H1 (cell line): ENCODE data around the gene GRIA4. TPM values are rescaled to one million over a fixed set of nuclear protein-coding genes. Genes with fewer than 3 reads are reported as not detected.

Experiments used
- CTCF ChIA-PET: fragments of 300-600 bp; sonication (Branson Sonifier 250); formaldehyde crosslinking; loops from one replicate; lab custom pipeline; 2021; ENCODE audit not compliant: partially characterized antibody; lab: Charles Lee
- POLR2A ChIA-PET: fragments of 300-600 bp; sonication (Branson Sonifier 250); formaldehyde crosslinking; loops from one replicate; lab custom pipeline; 2021; ENCODE audit warnings: inconsistent platforms; ENCODE audit not compliant: partially characterized antibody; lab: Charles Lee
- DNase-seq, 2 experiments: peaks; one replicate each; pipeline versions ENCODE4 v3.0.0 to v3.0.0-alpha.2; 2010 to 2022; ENCODE audit warnings: low spot score in 2 of 2, low read depth in 1 of 2, mixed read lengths in 1 of 2
- FAIRE-seq: peaks from 2 replicates; lab custom pipeline; 2011; peaks lifted over from hg19 to GRCh38; lab: Jason Lieb, UNC
- H2AFZ ChIP-seq: 2 replicates; pipeline ENCODE4 v1.8.1; 2012; ENCODE audit warnings: low read length, inconsistent platforms
- H2AK5ac ChIP-seq: 2 replicates; pipeline ENCODE4 v1.6.1; 2013; ENCODE audit warnings: low read depth, low read length
- H2BK120ac ChIP-seq: replicated peaks from 2 replicates; pipeline ENCODE3; 2013; ENCODE audit warnings: low read depth, low read length, inconsistent platforms
- H2BK12ac ChIP-seq: 2 replicates; pipeline ENCODE4 v1.6.1; 2013; ENCODE audit warnings: low read depth, low read length
- H2BK15ac ChIP-seq: 2 replicates; pipeline ENCODE4 v1.6.1; 2013; ENCODE audit warnings: low read length
- H2BK20ac ChIP-seq: 2 replicates; pipeline ENCODE4 v1.6.1; 2013; ENCODE audit warnings: low read length
- H2BK5ac ChIP-seq: 2 replicates; pipeline ENCODE4 v1.6.1; 2013; ENCODE audit warnings: low read depth, low read length
- H3K14ac ChIP-seq: 2 replicates; pipeline ENCODE4 v1.6.1; 2013; ENCODE audit warnings: inconsistent platforms; ENCODE audit not compliant: insufficient read length
- H3K18ac ChIP-seq: 2 replicates; pipeline ENCODE4 v1.6.1; 2013; ENCODE audit warnings: low read length; ENCODE audit errors: extremely low read depth
- H3K23ac ChIP-seq: 2 replicates; pipeline ENCODE4 v1.6.1; 2013; ENCODE audit warnings: inconsistent platforms; ENCODE audit not compliant: insufficient read length
- H3K23me2 ChIP-seq: 2 replicates; pipeline ENCODE4 v1.6.1; 2013; ENCODE audit warnings: low read depth, low read length
- H3K27ac ChIP-seq: 2 replicates; pipeline ENCODE4 v1.6.1; 2011; ENCODE audit warnings: low read depth, low read length, inconsistent platforms
- H3K27me3 ChIP-seq, 4 experiments: replicated peaks in 1 of 4; 1 replicate in 1 of 4; 2 replicates in 3 of 4; pipeline versions ENCODE4 v1.6.1 to v1.8.1; 2011 to 2013; ENCODE audit warnings: low read length in 3 of 4, mild to moderate bottlenecking in 3 of 4, inconsistent platforms in 2 of 4, mixed read lengths in 2 of 4, moderate library complexity in 1 of 4; ENCODE audit not compliant: control insufficient read depth in 3 of 4, insufficient read depth in 3 of 4; ENCODE audit errors: extremely low read depth in 1 of 4
- H3K36me3 ChIP-seq, 4 experiments: 2 replicates each; pipeline versions ENCODE4 v1.6.1 to v1.8.1; 2011 to 2013; ENCODE audit warnings: mild to moderate bottlenecking in 4 of 4, low read length in 3 of 4, moderate library complexity in 2 of 4, control low read depth in 1 of 4, inconsistent platforms in 1 of 4; ENCODE audit not compliant: insufficient read depth in 4 of 4, control insufficient read depth in 2 of 4
- H3K4ac ChIP-seq: replicated peaks from 2 replicates; pipeline ENCODE3; 2013; ENCODE audit warnings: low read length, low read depth, mixed read lengths, inconsistent platforms; ENCODE audit not compliant: insufficient read length
- H3K4me1 ChIP-seq, 4 experiments: replicated peaks in 1 of 4; 1 replicate in 1 of 4; 2 replicates in 3 of 4; pipeline versions ENCODE4 v1.6.1 to v1.8.1; 2011 to 2013; ENCODE audit warnings: low read length in 3 of 4, inconsistent platforms in 2 of 4, mixed read lengths in 1 of 4; ENCODE audit not compliant: insufficient read depth in 4 of 4, control insufficient read depth in 3 of 4
- H3K4me2 ChIP-seq, 2 experiments: 2 replicates each; pipeline versions ENCODE4 v1.6.1 to v1.8.1; 2011 to 2013; ENCODE audit warnings: low read depth in 2 of 2, low read length in 2 of 2, control low read depth in 1 of 2, inconsistent platforms in 1 of 2, mild to moderate bottlenecking in 1 of 2; ENCODE audit not compliant: insufficient read depth in 1 of 2
- H3K4me3 ChIP-seq, 4 experiments: fragments of 200-600, 300-600 bp in 1 of 4; sonication (generic), shearing (Covaris generic), sonication (Bioruptor Twin) in 1 of 4; 2 replicates each; pipeline versions ENCODE4 v1.5.1 to v1.8.1; 2011 to 2016; ENCODE audit warnings: low read length in 4 of 4, low read depth in 3 of 4, control low read depth in 2 of 4, inconsistent platforms in 2 of 4, mild to moderate bottlenecking in 2 of 4, mixed read lengths in 1 of 4, moderate library complexity in 1 of 4; ENCODE audit not compliant: insufficient read depth in 2 of 4; ENCODE audit errors: extremely low read depth in 1 of 4
- H3K56ac ChIP-seq: replicated peaks from 2 replicates; pipeline ENCODE3; 2013; ENCODE audit warnings: low read depth, mild to moderate bottlenecking, mixed read lengths, low read length, inconsistent platforms; ENCODE audit not compliant: insufficient read length
- H3K79me1 ChIP-seq: 2 replicates; pipeline ENCODE4 v1.6.1; 2013; ENCODE audit warnings: low read depth, low read length, control low read depth
- H3K79me2 ChIP-seq, 2 experiments: 2 replicates each; pipeline versions ENCODE4 v1.6.1 to v1.8.1; 2012 to 2013; ENCODE audit warnings: low read length in 2 of 2, mild to moderate bottlenecking in 2 of 2, inconsistent platforms in 1 of 2; ENCODE audit not compliant: insufficient read depth in 2 of 2, control insufficient read depth in 1 of 2
- H3K9ac ChIP-seq, 4 experiments: replicated peaks in 1 of 4; 1 replicate in 1 of 4; 2 replicates in 3 of 4; pipeline versions ENCODE4 v1.6.1 to v1.8.1; 2011 to 2013; ENCODE audit warnings: low read depth in 3 of 4, low read length in 3 of 4, control low read depth in 2 of 4, mild to moderate bottlenecking in 2 of 4, moderate library complexity in 2 of 4, inconsistent platforms in 1 of 4; ENCODE audit errors: extremely low read depth in 1 of 4
- H3K9me3 ChIP-seq, 2 experiments: 2 replicates each; pipeline versions ENCODE4 v1.6.1 to v1.8.1; 2012 to 2013; ENCODE audit warnings: mild to moderate bottlenecking in 2 of 2, moderate library complexity in 2 of 2, control low read depth in 1 of 2, inconsistent platforms in 1 of 2, low read depth in 1 of 2, low read length in 1 of 2, mixed read lengths in 1 of 2; ENCODE audit not compliant: insufficient read depth in 2 of 2
- H4K20me1 ChIP-seq, 2 experiments: replicated peaks in 1 of 2; 2 replicates each; pipeline versions ENCODE3 to v1.8.1; 2011 to 2013; ENCODE audit warnings: inconsistent platforms in 2 of 2, low read length in 2 of 2, mild to moderate bottlenecking in 1 of 2; ENCODE audit not compliant: insufficient read depth in 2 of 2, control insufficient read depth in 1 of 2
- H4K5ac ChIP-seq: 2 replicates; pipeline ENCODE4 v1.6.1; 2013; ENCODE audit warnings: low read length, low read depth, mixed read lengths, inconsistent platforms; ENCODE audit not compliant: insufficient read length
- H4K8ac ChIP-seq: 2 replicates; pipeline ENCODE4 v1.8.0; 2013; ENCODE audit warnings: mild to moderate bottlenecking, moderate library complexity, low read length, inconsistent platforms; ENCODE audit not compliant: insufficient read depth; ENCODE audit errors: extremely low read depth
- H4K91ac ChIP-seq: replicated peaks from 2 replicates; pipeline ENCODE3; 2013; ENCODE audit warnings: low read length, mixed read lengths, inconsistent platforms; ENCODE audit not compliant: insufficient read length
- EGR1 ChIP-seq: IDR thresholded peaks from 2 replicates; pipeline ENCODE4 v1.6.1; 2011; ENCODE audit warnings: low read depth, low read length, borderline replicate concordance
- EZH2 ChIP-seq: fragments of 200-600 bp; sonication (generic); IDR thresholded peaks from 2 replicates; pipeline ENCODE4 v1.7.1; 2012; ENCODE audit warnings: low read depth, mild to moderate bottlenecking, moderate library complexity, low read length, inconsistent platforms; ENCODE audit not compliant: severe bottlenecking
- KDM1A ChIP-seq: fragments of 200-600, 300-600 bp; sonication (generic); IDR thresholded peaks from 2 replicates; pipeline ENCODE4 v1.7.1; 2016; ENCODE audit warnings: mild to moderate bottlenecking, low read length, borderline replicate concordance
- POLR2AphosphoS5 ChIP-seq: IDR thresholded peaks from 2 replicates; pipeline ENCODE4 v1.6.1; 2011; ENCODE audit warnings: low read depth, low read length
- POU5F1 ChIP-seq: IDR thresholded peaks from 2 replicates; pipeline ENCODE4 v1.6.1; 2011; ENCODE audit warnings: low read depth, mild to moderate bottlenecking, low read length, moderate library complexity
- RAD21 ChIP-seq, 2 experiments: IDR thresholded peaks in 1 of 2; conservative IDR thresholded peaks in 1 of 2; 2 replicates each; pipeline ENCODE4 v1.6.1; 2011; ENCODE audit warnings: low read depth in 2 of 2, low read length in 2 of 2, improper control_type of control experiment in 1 of 2, inconsistent platforms in 1 of 2, mild to moderate bottlenecking in 1 of 2, moderate library complexity in 1 of 2
- SP4 ChIP-seq: IDR thresholded peaks from 2 replicates; pipeline ENCODE4 v1.6.1; 2012; ENCODE audit warnings: low read length, inconsistent platforms
- TAF1 ChIP-seq: IDR thresholded peaks from 2 replicates; pipeline ENCODE4 v1.6.1; 2011; ENCODE audit warnings: mild to moderate bottlenecking, low read depth, low read length
- TAF7 ChIP-seq: optimal IDR thresholded peaks from 2 replicates; pipeline ENCODE3; 2011; ENCODE audit warnings: low read depth, mild to moderate bottlenecking, inconsistent platforms, low read length, moderate library complexity, borderline replicate concordance
- WGBS, 2 experiments: shearing (Covaris generic) in 1 of 2; methylation state at CpG; one replicate each; pipeline versions ENCODE4 v1.1.6 to v1.1.7; 2013 to 2015; ENCODE audit warnings: low lambda C conversion rate in 2 of 2, mixed read lengths in 2 of 2, inconsistent platforms in 1 of 2, low coverage in 1 of 2, missing lambda C conversion rate in 1 of 2; ENCODE audit not compliant: insufficient replicate concordance in 2 of 2, insufficient coverage in 1 of 2, insufficient read length in 1 of 2; ENCODE audit errors: extremely low coverage in 1 of 2, missing lambda C conversion rate in 1 of 2; 5-methylcytosine and 5-hydroxymethylcytosine counted together
- polyA plus RNA-seq, 7 experiments: library from polyadenylated mRNA; depleted of rRNA in 3 of 7; stranded (reverse) in 5 of 7; unstranded in 2 of 7; fragments of >200 nt in 5 of 7; fragments of 200-250 nt in 2 of 7; gene quantifications; 1 replicate in 5 of 7; 2 replicates in 1 of 7; 4 replicates in 1 of 7; pipeline versions ENCODE4 v1.2.1 to v1.2.3, GENCODE V29; 2011 to 2013; ENCODE audit warnings: missing spikeins in 2 of 7, mixed read lengths in 2 of 7
- total RNA-seq: library from RNA; stranded (reverse); fragmentation: NEBNext Ultra II Directional; extraction: Animal tissue kit (Norgen Biotek cat#: 25700); gene quantifications from 2 replicates; pipeline ENCODE4 v1.2.1, GENCODE V29; 2021
- TF ChIP-seq, protein P1 (sequence below): IDR thresholded peaks from 2 replicates; pipeline ENCODE4 v1.6.1; 2011; ENCODE audit warnings: low read depth, mild to moderate bottlenecking, low read length; ENCODE audit not compliant: insufficient read depth
- TF ChIP-seq, protein P2 (sequence below): IDR thresholded peaks from 2 replicates; pipeline ENCODE4 v1.6.1; 2012; ENCODE audit warnings: inconsistent platforms
- TF ChIP-seq, protein P3 (sequence below): IDR thresholded peaks from 2 replicates; pipeline ENCODE4 v1.6.1; 2011; ENCODE audit warnings: low read length, improper control_type of control experiment

GRIA4 gene
- total and polyA plus RNA-seq, 2 of the 8 experiments (the other 6 are each of a cell fraction or from before 2014, with no cell fraction given) = 12.5 to 21.8 TPM

DNA sequence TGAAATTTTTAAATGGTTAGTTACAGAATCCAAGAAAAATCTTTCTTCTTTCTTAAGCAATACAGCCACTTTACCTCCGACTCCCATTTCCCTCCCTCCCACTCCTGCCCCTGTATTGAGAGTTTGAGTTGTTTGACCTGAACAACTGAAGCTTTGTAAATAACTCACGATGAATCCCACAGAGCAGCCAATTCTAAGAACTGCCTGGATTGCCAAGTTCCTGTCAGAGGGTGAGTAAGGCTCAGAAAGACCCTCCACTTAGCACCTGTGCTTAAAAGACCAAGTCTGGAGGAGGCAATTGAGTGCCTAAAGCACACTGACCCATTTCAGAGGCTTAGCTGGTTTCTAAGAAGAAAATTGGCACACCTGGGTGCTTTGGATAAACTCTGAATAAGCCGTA lies 253.7 kb downstream of the GRIA4 start:
- Histone ChIP-seq H3K4me3 (no peak overlapping the region), H3K9ac (no peak overlapping the region), H3K18ac (no peak overlapping the region), H2AFZ (no peak overlapping the region), H4K91ac (no peak overlapping the region), H3K23ac (no peak overlapping the region), H2BK5ac (no peak overlapping the region), H2BK120ac (no peak overlapping the region), H3K56ac (no peak overlapping the region), H4K8ac (no peak overlapping the region), H3K14ac (no peak overlapping the region), H3K27me3 (peaks cover 0 to 1% (median 0%) of the 10 kb centered on the region in 4 experiments; a peak in 1 of 7 replicates), H3K4me1 (peaks cover 0 to 5% (median 3%) of the 10 kb centered on the region in 4 experiments; a peak in 4 of 7 replicates), H3K23me2 (no peaks in the 10 kb centered on the region), H3K9me3 (no peaks in the 10 kb centered on the region), H3K4me2 (no peak overlapping the region), H2AK5ac (no peak overlapping the region), H3K36me3 (no peaks in the 10 kb centered on the region), H3K4ac (no peak overlapping the region), H2BK20ac (no peak overlapping the region), H2BK12ac (no peak overlapping the region), H4K5ac (no peak overlapping the region), H3K27ac (no peak overlapping the region), H4K20me1 (no peaks in the 10 kb centered on the region), H3K79me2 (no peaks in the 10 kb centered on the region), H3K79me1 (no peaks in the 10 kb centered on the region), H2BK15ac (no peak overlapping the region)
- FAIRE-seq (no peak), DNase-seq (no peak)
- POLR2A ChIA-PET = no interaction called here
- CTCF ChIA-PET = interaction anchor here (0.6 to 4.7 kb wide), 33 partner anchors 11 to 1990 kb away, joined by 3 to 33 read pairs (median 4); partner anchors contain the start of gene PDGFD
- 68% methylated on average over 3 of the region's 3 CpGs; no CpG with 5 or more reads in 1 of the 2 experiments for WGBS, 2 experiments
- TF ChIP-seq, protein P1, sequence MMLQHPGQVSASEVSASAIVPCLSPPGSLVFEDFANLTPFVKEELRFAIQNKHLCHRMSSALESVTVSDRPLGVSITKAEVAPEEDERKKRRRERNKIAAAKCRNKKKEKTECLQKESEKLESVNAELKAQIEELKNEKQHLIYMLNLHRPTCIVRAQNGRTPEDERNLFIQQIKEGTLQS = no peak
- TF ChIP-seq POLR2AphosphoS5 (no peak), SP4 (no peak), KDM1A (no peak), EZH2 (no peak), TAF7 (no peak), EGR1 (no peak), POU5F1 (no peak), TAF1 (no peak), RAD21 (IDR thresholded peaks at IDR 0.05 in 1 of 2, conservative IDR thresholded peaks at IDR 0.05 in 1 of 2; ENCODE audit: low read depth in 2 of 2, low read length in 2 of 2) (no peak)
- TF ChIP-seq, protein P2, sequence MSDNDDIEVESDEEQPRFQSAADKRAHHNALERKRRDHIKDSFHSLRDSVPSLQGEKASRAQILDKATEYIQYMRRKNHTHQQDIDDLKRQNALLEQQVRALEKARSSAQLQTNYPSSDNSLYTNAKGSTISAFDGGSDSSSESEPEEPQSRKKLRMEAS = no peak
- TF ChIP-seq, protein P3, sequence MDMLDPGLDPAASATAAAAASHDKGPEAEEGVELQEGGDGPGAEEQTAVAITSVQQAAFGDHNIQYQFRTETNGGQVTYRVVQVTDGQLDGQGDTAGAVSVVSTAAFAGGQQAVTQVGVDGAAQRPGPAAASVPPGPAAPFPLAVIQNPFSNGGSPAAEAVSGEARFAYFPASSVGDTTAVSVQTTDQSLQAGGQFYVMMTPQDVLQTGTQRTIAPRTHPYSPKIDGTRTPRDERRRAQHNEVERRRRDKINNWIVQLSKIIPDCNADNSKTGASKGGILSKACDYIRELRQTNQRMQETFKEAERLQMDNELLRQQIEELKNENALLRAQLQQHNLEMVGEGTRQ = no peak
